NCI-H526 treated with DMSO at 0.1 percent for 48 hours (cell line): Measurements from ENCODE around the gene TMEM63C.
"Not testable (repeated sequence)": the region's sequence is repeated elsewhere in the genome, so short reads cannot be mapped to it uniquely, and the experiment has no call there.

Experiments
- DNase-seq: peaks from one replicate; lab custom pipeline; 2025; lab: John Stamatoyannopoulos, UW

The TMEM63C gene

DNA sequence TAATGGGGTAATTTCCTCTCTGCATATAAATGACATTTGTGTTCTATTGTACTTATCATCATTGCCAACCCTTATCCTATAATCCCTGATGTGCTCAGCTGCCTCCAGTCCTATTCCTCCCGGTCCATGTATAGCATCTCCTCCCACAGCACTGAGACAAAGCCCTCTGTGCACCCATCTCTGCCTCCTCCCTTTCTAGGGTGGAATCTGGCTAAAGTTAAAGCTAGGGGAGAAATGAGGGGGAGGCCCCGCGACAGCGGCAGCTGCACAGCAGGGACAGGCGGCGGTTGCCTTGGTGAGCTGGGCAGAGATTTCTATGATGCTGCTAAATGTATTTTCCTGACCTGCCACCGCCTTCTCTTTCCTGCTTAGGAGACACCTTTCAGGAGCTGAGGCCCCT lies 27.2 kb upstream of the TMEM63C start:
- no peak for DNase-seq

DNA sequence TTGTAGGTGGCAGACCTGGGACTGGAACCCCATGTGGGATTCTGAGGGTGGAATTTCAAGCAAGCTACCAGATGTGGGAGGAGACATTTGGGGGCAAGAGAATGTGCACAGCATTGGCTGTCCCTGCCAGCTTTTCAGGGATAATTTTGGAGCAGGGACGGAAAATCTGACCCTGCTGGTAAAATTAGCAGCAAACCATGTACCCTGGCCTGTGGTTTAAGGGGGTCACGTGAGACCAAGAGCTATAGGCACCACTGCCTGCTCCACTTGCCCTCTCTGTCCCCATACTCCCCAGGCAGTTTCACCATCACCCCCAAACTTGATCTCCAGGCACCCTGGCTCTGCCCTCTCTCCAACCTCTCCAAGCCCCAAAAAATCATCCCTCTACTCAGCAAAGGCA lies 26.5 kb upstream of the TMEM63C start:
- no peak for DNase-seq

DNA sequence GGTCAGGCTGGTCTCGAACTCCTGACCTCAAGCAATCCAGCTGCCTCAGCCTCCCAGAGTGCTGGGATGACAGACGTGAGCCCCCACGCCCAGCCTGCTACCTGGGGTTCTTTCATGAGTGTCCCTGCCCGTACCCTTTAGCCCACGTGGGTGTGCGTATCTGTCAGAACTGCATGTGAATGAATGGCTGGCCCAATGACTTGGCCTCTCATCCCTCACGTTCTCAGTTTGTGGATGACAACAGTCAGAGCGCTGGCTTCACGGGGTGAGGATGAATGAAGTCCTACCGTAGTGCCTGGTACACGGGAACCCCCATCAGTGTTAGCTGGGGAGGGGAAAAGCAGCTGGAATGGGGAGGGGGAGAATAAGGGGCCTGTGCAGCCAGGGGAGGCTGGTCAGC lies 23.9 kb upstream of the TMEM63C start:
- DNase-seq: no peak

DNA sequence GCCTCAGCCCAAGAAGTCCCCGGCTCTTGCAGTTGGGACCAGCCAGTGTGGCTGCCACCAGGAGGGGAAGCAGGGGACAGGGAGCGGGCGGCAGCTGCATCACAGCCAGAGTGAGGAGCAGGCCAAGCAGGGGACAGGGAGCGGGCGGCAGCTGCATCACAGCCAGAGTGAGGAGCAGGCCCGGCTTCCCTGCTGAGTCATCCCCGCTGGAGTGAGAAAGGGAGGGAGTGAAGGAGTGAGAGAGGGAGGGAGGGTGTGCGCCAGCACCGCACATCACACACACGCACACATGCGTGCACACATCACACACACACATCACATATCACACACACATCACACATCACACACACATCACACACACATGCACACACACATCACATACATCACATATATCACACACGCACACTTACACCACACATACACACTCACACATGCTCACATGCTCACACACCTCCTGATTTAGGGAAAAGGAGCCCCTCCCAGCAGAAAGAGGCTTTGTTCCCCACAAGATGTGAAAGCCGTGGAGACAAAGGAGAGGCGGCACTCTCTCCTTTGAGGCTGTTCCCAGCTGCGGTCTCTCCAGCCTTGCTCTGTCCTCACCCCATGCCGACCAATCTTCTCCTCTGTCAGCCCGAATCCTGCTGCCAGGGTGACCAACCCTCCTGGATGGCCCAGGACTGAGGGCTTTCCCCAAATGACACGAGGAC lies 23.3 kb upstream of the TMEM63C start:
- DNase-seq: no peak

DNA sequence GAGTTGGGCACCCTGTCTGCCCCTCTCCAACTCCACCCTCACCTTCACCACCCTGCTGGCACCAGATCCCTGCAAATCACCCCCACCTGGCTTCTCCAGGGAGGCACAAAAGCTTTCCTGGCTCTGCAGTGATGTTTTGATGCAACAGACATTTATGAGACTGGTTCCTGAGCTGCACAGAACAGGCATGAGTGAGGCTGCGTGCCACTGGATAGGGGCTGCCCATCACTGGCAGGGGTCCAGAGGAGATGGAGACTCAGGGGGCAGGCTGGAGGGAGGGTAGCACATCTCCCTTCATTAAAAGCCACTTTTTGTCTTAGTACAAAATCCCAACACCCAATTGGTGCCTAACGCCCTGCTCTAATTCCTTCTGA lies 22.7 kb upstream of the TMEM63C start:
- DNase-seq: no peak

DNA sequence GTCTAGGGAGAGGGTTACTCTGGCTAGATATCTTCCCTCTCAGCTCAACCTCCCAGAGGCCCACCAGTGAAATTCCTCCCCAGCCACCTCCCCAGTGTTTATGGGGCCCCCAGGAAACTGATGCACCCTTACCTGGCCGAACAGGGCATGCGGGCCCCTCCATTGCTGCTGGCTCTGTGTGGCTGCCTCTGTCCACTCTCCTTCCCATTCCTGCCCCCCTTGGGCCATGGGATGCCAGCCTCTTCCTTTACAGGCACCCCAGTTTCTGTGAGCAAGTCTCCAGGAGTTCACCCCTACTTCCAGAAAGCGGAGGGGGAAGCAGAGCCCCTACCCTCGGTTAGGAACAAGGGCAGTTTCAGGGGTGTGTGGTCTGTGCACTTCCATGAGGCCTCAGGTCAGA lies 20.6 kb upstream of the TMEM63C start:
- DNase-seq: no peak

DNA sequence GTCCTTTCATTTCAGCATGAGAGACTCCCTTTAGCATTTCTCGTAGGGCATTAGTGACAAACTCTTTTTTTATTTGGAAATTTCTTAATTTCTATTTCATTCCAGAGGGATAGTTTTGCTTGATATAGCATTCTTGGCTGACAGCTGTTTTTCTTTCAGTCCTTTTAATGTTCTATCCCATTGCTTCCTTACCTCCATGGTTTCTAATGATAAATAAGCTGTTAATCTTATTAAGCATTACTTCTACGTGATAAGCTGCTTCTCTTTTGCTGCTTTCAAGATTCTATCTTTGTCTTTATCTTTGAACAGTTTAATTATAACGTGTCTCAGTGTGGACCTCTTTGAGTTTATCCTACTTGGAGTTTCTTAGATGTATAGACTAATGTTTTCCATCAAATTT lies 11.6 kb upstream of the TMEM63C start:
- DNase-seq: no peak

DNA sequence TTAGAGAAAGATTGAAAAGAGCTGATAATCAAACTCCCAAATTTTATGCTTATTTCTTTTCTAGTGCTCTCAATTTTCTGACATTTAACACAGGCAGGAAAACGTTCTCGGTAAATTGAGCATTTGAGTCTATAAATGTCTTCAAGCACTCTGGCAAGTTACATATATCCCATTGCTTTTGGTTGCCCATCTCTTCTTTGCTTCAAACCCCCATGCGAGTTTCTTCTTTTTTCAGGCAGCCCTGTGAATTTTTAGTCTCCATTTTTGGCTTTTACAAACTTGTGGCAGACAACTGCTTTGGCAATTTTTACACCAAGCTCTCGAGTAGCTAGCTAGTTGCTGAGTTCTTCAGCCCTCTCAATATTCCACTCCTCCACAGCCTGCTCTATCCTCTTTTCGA lies 8.7 kb upstream of the TMEM63C start:
- DNase-seq: no peak

DNA sequence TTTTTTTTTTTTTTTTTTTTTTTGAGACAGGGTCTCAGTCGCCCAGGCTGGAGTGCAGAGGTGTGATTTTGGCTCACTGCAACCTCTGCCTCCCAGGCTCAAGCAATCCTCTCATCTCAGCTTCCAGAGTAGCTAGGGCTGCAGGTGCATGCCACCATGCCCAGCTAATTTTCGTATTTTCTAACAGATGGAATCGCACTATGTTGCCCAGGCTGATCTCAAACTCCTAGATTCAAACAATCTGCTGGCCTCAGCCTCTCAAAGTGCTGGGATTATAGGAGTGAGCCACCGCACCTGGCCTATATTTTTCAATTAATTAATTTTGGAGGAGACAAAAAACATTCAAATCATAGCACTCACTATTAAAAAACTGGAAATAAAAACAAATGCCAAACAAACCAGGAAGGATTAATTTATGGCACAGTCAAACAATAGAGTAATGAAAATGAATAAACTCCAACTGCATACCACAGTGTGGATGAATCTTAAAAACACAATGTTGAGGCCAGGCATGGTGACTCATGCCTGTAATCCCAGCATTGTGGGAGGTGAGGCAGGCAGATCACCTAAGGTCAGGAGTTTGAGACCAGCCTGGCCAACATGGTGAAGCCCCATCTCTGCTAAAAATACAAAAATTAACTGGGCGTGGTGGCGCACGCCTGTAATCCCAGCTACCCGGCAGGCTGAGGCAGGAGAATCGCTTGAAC lies 7.5 kb upstream of the TMEM63C start:
- DNase-seq: not testable (repeated sequence)

DNA sequence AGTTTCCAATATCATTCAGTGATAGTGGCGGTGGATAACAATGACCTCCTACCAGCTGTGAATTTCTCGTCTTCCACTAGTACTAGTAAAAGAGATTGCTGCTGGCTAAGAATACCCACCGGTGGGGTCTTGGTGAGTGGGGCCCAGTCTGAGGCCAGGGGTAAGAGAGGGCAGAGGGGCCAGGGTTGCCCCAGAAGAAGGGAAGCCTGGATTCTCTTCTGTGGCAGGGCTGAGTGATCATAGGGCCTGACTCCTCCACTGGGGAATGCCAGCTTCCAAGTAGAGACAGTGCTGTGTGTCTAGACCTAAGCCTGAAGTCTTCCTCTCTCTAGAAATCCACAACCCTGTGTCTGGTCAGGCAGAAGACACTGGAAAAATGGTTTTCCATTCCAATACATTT lies 5.8 kb upstream of the TMEM63C start:
- DNase-seq: no peak

DNA sequence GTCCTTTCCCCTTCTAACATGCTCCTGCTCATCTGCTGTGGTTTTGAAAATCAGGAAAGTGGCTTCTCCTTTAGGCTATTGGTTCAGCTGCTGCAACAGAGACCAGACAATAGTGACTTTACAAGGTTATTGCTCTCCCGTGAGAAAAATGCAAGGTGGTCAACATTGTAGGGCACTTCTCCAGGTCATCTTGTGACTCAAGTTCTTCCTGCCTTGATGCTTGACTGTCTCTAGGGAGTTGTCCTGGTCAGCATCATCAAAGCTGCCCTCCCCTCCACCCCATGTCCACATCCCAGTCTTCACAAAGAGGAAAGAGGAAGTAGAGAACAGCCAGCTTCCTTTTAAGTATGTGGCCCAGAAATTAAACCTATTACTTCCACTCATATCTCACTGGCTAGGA lies 3.9 kb upstream of the TMEM63C start:
- no peak for DNase-seq

DNA sequence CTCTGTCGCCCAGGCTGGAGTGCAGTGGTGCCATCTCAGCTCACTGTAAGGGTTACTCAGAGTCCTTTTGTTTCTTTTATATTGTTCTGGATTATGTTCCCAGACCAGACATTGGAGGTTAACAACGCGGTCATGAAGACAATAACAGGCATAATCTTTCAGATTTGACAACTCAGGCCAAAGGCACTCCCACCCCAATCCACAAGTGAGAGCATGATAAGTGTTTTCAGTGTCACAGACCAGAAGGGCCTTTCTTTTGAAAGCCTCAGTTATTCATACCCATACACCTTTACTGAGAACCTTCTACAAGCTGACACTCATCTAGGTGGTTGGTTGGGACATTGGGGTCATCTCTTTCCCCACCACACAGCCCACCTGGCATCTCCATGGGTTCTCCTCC lies 2.9 kb upstream of the TMEM63C start:
- no peak for DNase-seq

DNA sequence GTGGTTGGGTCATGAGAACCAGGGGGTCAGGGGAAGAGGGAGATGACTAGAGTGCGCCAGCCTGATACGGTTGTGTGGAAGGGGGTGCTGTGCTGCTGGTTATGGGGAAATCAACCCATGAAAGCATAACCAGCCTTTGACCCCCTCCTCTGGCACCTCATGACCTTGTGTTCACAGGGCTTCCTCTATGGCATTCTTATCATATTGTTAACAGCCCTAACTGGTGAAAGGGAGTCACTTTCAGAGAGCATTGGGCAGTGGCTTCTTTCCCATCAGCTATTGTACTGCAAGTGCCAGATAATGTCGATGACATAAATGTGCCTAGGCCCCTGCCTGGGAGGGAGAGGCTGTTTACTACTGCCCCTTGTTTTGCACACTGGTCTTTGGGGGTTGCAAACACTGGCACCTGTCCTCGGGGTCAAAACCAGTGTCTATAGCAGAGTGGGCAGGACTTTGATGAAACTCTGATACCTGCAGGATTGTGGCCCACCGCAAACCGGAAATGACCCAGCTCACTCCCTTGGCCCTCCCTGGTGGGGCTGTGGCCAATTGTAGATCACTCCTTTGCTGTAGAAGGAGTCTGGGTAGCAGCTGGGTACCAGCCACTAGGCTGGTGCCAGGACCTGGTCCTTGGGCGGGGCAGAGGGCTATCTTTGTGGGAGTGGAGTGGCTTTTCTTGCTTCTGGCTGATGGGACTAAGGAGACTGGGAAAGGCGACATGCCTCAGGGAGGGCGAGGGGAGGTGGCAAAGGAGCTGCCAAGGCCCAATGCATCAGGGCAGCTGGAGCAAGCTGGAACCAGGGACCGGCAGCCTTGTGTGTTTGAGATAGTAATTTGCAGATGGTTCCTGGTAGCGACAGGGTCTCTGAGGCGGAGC lies 634 bp upstream of the TMEM63C start:
- no peak for DNase-seq

DNA sequence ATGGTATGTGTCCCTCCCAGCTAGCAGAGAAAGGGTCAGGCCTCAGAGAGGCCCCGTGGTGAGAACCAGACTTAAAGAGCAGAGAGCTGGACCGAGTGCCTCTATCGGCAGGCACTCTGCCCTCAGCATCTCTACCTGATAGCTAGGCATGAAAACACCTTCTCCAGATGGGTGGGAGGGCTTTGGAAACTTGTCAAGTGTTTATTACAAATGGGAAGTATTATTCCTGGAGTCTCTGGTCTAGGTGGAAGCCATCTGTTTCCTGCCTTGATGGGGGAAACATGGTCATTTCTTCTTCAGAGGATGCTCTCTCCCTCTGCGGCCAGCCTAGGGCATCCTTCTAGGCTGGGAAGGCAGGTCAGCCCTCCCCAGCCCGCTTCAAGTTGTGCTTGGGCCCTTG lies 2.3 kb downstream of the TMEM63C start:
- no peak for DNase-seq

DNA sequence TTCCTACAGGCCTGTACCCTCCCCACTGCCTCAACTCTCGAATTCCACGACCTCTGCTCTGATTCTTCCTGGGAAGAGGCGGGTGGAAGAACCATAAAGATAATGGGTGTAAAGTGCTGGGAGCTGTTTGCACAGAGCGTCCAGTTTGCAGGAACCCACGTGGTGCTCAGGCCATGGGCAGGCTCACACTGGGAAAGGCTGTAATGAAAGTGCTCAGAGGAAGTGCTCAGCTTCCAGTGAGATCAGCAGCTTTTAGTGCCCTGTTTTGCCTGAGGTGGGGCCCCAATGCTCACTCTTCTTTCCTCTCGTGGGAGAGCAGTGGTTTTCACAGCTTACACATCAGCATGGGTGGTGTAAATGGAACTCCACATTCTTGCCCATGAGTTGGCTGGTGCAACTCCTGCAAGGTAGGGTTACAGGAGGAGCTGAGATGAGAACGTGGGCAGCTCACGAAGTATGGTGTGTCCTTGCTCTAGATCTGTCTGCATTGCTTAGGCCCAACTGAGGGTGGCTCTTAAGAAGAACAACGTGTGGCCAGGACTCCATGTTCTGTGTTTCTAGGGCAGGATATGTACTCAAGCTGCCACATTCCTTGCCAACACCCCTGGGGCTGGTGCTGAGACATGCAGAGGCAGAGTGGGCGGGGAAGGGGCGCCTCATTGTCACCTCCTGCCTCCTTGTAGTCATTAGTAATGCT lies 2.9 kb downstream of the TMEM63C start:
- DNase-seq: no peak

DNA sequence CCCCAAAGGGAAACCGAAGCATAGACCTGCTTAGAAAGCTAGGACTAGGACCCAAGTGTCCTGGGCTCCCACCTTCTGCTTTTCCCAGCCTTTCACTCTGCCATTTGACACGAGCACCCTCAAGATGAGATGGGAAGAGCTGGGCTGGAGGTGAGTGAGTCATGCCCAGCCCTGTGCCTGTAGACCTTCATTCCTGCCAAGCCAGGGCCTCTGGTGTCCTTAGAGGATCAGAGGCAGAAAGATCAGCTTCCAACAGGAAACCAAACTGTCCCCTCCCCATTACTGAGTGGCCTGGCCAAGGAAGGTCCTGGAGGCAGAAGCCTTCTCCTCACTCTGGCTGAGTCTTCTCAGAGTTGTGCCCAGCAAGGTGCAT lies 3.5 kb downstream of the TMEM63C start:
- DNase-seq: no peak

DNA sequence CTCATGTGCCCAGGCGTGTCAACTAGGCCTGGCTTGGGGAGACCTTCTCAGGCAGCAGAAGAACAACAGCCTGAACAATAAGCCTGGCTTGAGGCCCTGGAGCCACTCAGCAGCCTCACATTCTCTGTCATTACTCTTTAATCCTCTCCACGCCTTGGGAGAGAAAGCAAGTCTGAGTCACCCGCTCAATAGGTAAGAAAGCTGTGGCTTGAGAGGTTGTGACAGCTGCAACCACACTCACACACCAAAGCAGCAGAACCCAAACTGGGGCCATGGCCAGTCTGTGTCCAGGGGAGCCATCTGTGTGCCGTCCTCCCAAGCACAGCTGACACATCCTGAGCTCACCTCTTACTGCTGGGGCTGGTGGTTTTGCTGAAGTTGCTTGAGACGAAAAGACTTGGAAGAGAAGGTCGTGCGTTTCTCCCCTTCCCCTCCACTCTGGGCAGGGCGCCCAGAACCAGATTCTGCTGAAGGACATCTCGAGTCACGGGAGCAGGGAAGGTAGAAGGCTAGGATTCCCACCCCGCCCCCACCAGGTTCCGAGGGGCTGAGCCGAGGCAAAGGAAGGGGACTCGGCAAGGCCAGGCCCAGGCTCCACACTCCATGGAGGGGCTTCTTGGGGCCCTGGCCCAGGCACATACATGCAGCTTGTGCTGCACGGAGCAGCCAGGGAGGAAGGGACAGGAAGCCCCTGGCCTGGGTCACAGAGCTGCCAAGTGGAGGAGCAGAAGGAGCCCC lies 5.5 kb downstream of the TMEM63C start:
- no peak for DNase-seq

DNA sequence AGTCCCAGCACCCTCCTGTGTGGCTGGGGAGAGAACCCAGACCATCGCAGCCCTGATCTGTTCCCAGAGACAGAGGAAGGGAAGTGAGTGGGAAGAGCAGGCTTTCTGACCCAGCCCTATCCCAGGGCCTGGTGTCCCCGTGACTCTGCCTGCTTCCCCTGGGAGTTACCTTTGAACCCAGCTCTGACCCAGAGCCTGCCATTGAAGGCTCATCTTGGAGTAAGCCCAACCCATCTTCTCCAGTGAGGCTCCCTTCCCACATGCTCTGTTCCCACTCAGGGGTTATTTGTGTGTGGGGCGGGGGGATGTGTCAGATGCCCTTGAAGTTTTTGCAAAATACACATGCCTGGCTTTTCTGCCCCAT lies 6.0 kb downstream of the TMEM63C start:
- DNase-seq: no peak

DNA sequence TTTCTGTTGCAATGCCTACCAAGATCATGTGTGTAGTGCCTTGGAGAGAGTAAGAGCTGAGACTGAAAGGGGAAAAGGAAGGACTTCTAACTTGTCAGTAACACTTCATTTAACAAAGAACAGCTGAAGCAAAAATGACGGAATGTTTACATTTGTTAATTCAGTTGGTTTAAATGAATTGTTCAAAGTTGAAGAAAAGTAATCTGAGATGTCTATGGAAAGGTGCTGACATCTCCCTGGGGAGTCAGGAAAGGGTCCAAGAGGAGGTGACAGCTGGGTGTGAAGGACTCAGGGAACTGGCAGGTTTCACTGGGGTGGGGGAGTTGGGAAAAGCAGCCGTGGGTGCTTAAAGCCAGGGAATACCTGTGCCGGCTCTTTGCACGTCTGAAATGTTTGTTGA lies 7.9 kb downstream of the TMEM63C start:
- DNase-seq: no peak

DNA sequence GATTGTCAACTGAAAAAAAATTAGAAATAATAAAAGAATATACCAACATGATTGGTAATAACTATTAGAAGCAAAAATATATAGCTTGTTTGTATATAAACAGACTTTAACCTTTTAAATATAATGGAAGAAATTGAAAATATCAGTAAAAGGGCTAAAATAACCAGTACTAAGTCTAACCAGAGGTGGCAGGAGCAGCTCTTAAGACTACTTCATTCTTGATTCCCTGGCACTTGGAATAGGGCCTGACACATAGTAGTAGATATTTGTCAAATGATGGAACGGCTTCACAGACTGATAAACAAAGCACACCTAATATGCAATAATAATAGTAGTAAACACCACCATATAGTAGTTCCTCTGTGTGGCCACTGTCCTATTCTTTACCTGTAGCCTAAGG lies 9.4 kb downstream of the TMEM63C start:
- DNase-seq: no peak

DNA sequence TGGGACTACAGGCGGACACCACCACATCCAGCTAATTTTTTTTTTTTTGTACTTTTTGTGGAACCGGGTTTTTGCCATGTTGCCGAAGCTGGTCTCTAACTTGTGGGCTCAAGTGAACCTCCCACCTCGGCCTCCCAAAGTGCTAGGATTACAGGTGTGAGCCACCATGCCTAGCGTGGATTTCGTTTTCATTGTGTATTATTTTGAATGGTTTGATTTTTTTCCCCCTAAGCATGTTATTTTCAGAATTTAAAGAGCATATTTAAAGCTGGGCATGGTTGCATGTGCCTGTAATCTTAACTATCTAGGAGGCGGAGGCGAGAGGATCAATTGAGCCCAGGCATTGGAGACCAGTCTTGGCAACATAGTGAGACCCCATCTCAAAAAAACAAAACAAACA lies 13.1 kb downstream of the TMEM63C start:
- no peak for DNase-seq

DNA sequence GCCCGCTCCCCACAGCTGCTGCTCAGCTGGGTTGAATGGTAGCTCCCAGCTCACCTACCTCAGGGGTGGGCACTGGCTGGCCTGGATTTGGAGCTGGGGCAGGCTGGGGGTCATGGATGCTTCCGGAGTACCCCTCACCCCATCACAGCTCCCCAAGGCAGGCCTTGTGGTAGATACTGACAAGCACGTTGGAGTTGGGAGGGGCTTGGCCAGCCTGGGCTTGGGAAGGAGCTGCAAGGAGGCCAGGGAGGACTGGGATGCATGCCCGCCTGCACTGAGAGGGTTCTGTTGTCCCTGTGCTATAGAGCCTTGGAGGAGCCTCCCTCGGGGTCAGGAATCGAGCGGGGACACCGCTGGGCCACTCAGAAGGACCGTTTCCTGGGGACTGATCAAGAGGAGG lies 14.2 kb downstream of the TMEM63C start:
- DNase-seq: no peak
